HG03342 (cell line): ENCODE data around the gene MDFI.

Experiments used
- ATAC-seq: cut with Tn5 transposase; IDR thresholded peaks from one replicate; pipeline ENCODE4 v1.9.1; 2021; ENCODE audit warnings: mild to moderate bottlenecking, moderate library complexity; ENCODE audit not compliant: unreplicated experiment

The MDFI gene

GRCh38 chr6:41670703-41671360, 32.6 kb downstream of the MDFI start:
- ATAC-seq, result no peak

GRCh38 chr6:41671376-41671775, 33.1 kb downstream of the MDFI start:
- ATAC-seq, result no peak

- ATAC-seq, result no peak
Observed at GRCh38 chr6:41672016-41672415, 33.7 kb downstream of the MDFI start.

GRCh38 chr6:41672816-41673703, 34.8 kb downstream of the MDFI start:
- no peak for ATAC-seq

- no peak for ATAC-seq
Observed at GRCh38 chr6:41673704-41674000, 35.4 kb downstream of the MDFI start.

- ATAC-seq, result no peak
Observed at GRCh38 chr6:41674231-41675000, 36.1 kb downstream of the MDFI start.

GRCh38 chr6:41675176-41675775, 37.0 kb downstream of the MDFI start:
- no peak for ATAC-seq

- no peak for ATAC-seq
Observed at GRCh38 chr6:41675992-41676391, 37.7 kb downstream of the MDFI start.

- ATAC-seq, result no peak
Observed at GRCh38 chr6:41676431-41676830, 38.2 kb downstream of the MDFI start.

GRCh38 chr6:41677124-41677921, 39.1 kb downstream of the MDFI start:
- no peak for ATAC-seq

- ATAC-seq, result no peak
Observed at GRCh38 chr6:41678511-41679084, 40.3 kb downstream of the MDFI start.

GRCh38 chr6:41679696-41680095, 41.4 kb downstream of the MDFI start:
- no peak for ATAC-seq

GRCh38 chr6:41680182-41680965, 42.1 kb downstream of the MDFI start:
- ATAC-seq, result no peak

GRCh38 chr6:41682056-41682477, 43.8 kb downstream of the MDFI start:
- ATAC-seq, result peak; percentile 61

GRCh38 chr6:41682497-41683272, 44.4 kb downstream of the MDFI start:
- no peak for ATAC-seq

GRCh38 chr6:41683273-41683522, 44.9 kb downstream of the MDFI start:
- no peak for ATAC-seq

GRCh38 chr6:41683523-41684310, 45.4 kb downstream of the MDFI start:
- ATAC-seq, result peak; percentile 51
